ENCODE data around the gene GPR55. TPM values are rescaled to one million over a fixed set of nuclear protein-coding genes. Genes with fewer than 3 reads are reported as not detected.

The GPR55 gene
- total and polyA plus RNA-seq, 2 of the 4 experiments (the other 2 are of a cell fraction), result 0.03 TPM; not detected in 1

DNA sequence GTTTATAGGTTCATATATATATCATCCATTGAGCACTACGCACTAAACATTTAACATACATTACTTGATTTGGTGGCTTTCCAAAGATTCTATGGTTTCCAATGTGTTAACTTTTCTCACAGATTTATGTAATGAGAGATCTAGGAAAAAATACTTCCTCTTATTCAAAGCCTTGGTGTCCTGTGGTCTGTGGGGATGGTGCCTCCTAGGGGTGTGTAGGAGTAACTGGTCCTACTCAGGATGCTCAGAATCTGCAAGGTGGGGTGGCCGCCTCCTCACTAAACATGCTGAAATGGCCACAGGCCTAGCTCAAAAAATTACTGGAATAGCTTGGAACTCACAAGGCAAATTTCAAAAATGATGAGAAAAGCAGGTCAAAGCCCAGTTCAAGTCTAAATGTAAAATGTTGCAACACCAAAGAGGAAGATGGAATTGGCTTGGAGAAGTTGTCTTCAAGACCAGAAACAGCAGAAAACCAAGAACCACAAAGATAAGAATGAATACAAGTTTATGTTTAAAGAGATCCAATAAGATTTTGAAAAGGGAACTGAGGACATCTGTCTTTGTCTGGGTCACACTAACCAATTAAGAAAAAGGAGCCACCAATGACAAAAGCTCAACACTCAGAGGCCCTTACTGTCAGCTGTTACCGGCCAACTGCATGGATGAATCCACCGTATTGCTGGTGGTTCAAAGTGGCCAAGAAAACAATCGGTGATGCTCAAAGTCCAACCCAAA is 11.5 kb downstream of the GPR55 start:
- H2AK5ac ChIP-seq (ENCODE audit: low read depth, low read length), result no peak overlapping the region
- no peak overlapping the region for H4K8ac ChIP-seq (ENCODE audit: low read depth in 2 of 2, low read length in 2 of 2)
- intact Hi-C loops (cut with micrococcal nuclease), result no loop called here
- H2BK20ac ChIP-seq (ENCODE audit: low read depth, low read length), result no peak overlapping the region
- H2AFZ ChIP-seq (replicated peaks; ENCODE audit: low read length, poor library complexity), result no peak overlapping the region
- no peak overlapping the region for H2AK9ac ChIP-seq (replicated peaks; ENCODE audit: low read depth, low read length, poor library complexity)
- dilution Hi-C loops (cut with HindIII; ENCODE audit: low sequenced_read_pairs, unreplicated experiment), result no loop called here
- no peak overlapping the region for H2BK15ac ChIP-seq (ENCODE audit: low read depth, low read length)
- ChIA-PET POLR2A (ENCODE audit: unreplicated experiment) (no interaction called here), CTCF (interaction anchor here (1.3 to 1.5 kb wide), 2 partner anchors 11 to 74 kb away, joined by 3 to 4 read pairs; no protein-coding TSS in a partner anchor)
- no peak for ATAC-seq (ENCODE audit: low read depth)
- H3K9ac ChIP-seq (ENCODE audit: low read depth, low read length), result no peak overlapping the region
- H4K91ac ChIP-seq (ENCODE audit: insufficient read depth, low read depth, low read length), result no peak overlapping the region
- peaks cover 5% of the 10 kb centered on the region; the same call in 1 of the 2 replicates for H3K9me1 ChIP-seq (ENCODE audit: insufficient read depth, low read length)
- no peak overlapping the region for H2BK5ac ChIP-seq (ENCODE audit: low read depth, low read length, poor library complexity, severe bottlenecking)
- no peak overlapping the region for H3K27ac ChIP-seq (ENCODE audit: insufficient read depth, low read length)
- in situ Hi-C loops (cut with MboI; ENCODE audit: low sequenced_read_pairs), result no loop called here
- H3K4me1 ChIP-seq (ENCODE audit: control insufficient read depth, insufficient read depth, low read length), result peaks cover 2% of the 10 kb centered on the region; the same call in 1 of the 2 replicates
- WGBS, 2 experiments (ENCODE audit: extremely low coverage in 2 of 2, insufficient read length in 1 of 2), result 100% methylated on average over 3 of the region's 5 CpGs; no CpG with 5 or more reads in 1 of the 2 experiments
- H3K4me3 ChIP-seq (ENCODE audit: insufficient read depth, low read depth, low read length), result no peak overlapping the region
- no peak overlapping the region for H3K4me2 ChIP-seq (ENCODE audit: low read depth, low read length)
- BruUV-seq (replicated peaks), result no TSS peak
- no peaks in the 10 kb centered on the region for H3K9me3 ChIP-seq (ENCODE audit: control insufficient read depth, insufficient read depth, low read length)
- H4K20me1 ChIP-seq (ENCODE audit: insufficient read depth, low read length), result no peaks in the 10 kb centered on the region
- TF ChIP-seq CHD1 (IDR thresholded peaks at IDR 0.05; ENCODE audit: low read depth, low read length) (no peak), CEBPB (IDR thresholded peaks at IDR 0.05; ENCODE audit: low read depth, low read length) (no peak), RAD21 (IDR thresholded peaks at IDR 0.05; ENCODE audit: low read length) (peak; percentile 31; the same call in 1 of the 2 replicates), SMC3 (IDR thresholded peaks at IDR 0.05; ENCODE audit: low read depth, low read length) (no peak), CTCF (conservative IDR thresholded peaks at IDR 0.05; ENCODE audit: low read depth, low read length) (peak; percentile 31; the same call in 1 of the 2 replicates), RCOR1 (IDR thresholded peaks at IDR 0.05; ENCODE audit: insufficient replicate concordance, low read length) (no peak), ELK1 (IDR thresholded peaks at IDR 0.05; ENCODE audit: borderline replicate concordance, low read depth, low read length) (no peak), BHLHE40 (IDR thresholded peaks at IDR 0.05; ENCODE audit: low read depth, low read length) (no peak), FOS (IDR thresholded peaks at IDR 0.05; ENCODE audit: low read depth, low read length) (no peak), RFX5 (IDR thresholded peaks at IDR 0.05; ENCODE audit: low read depth, low read length) (0 out of 2 replicates have a peak, but pooled peaks have one; percentile 20)
- H3K23ac ChIP-seq (ENCODE audit: low read depth, low read length), result no peak overlapping the region
- H2BK120ac ChIP-seq (ENCODE audit: low read depth, low read length), result no peak overlapping the region
- no peak overlapping the region for H3K14ac ChIP-seq (replicated peaks; ENCODE audit: low read depth, low read length)
- H3K27me3 ChIP-seq (ENCODE audit: control insufficient read depth, insufficient read depth, low read length), result peaks cover 19% of the 10 kb centered on the region
- no peak overlapping the region for H3K4ac ChIP-seq (ENCODE audit: low read depth, low read length)
- H3K18ac ChIP-seq (ENCODE audit: low read depth, low read length), result no peak overlapping the region
- H4K5ac ChIP-seq (ENCODE audit: low read depth, low read length), result no peak overlapping the region
- no peaks in the 10 kb centered on the region for H3K36me3 ChIP-seq (ENCODE audit: control insufficient read depth, insufficient read depth, low read length)
- no peaks in the 10 kb centered on the region for H3K79me1 ChIP-seq (ENCODE audit: low read depth in 1 of 2, low read length in 2 of 2)
- H3K56ac ChIP-seq (ENCODE audit: extremely low read depth, insufficient read depth, low read length), result no peak overlapping the region
- no peak for DNase-seq

Measured in IMR-90 (cell line).